HCT116 (cell line): ENCODE data around the gene ITGA11. TPM values are rescaled to one million over a fixed set of nuclear protein-coding genes. Genes with fewer than 3 reads are reported as not detected.

Experiments
- ATAC-seq: fragments of 200-7000 bp; cut with Tn5 transposase; 2 replicates; pipeline ENCODE4 v1.9.1; 2020; ENCODE audit warnings: mild to moderate bottlenecking, moderate library complexity
- BruUV-seq: library from RNA; stranded (reverse); fragments of 400-500 nt; replicated peaks from 2 replicates; lab custom pipeline; 2021; lab: Mats Ljungman, UMichigan
- CTCF ChIA-PET: fragments of 300-600 bp; sonication (Branson Sonifier 250); formaldehyde crosslinking; loops from one replicate; lab custom pipeline; 2021; ENCODE audit warnings: antibody characterized with exemption; lab: Charles Lee
- POLR2A ChIA-PET: fragments of 300-600, 350-600 bp; sonication (Branson Sonifier 250); formaldehyde crosslinking; loops from one replicate; lab custom pipeline; 2021; ENCODE audit warnings: antibody characterized with exemption; lab: Charles Lee
- RAD21 ChIA-PET, 2 experiments: fragments of 300-600 bp; sonication (Branson Sonifier 250); formaldehyde crosslinking; loops; one replicate each; lab custom pipeline; 2023; ENCODE audit warnings: low total read pairs in 2 of 2; ENCODE audit not compliant: uncharacterized antibody in 2 of 2, unreplicated experiment in 2 of 2, low non-redundant PET in 1 of 2; lab: Charles Lee
- DNase-seq: peaks from one replicate; pipeline ENCODE4 v3.0.0-alpha.2; 2010; ENCODE audit warnings: low read depth, low spot score
- H2AFZ ChIP-seq: fragments of 200-600 bp; shearing (Covaris generic), sonication (generic); 2 replicates; pipeline ENCODE4 v1.6.1; 2017; ENCODE audit warnings: low read depth, mixed run types, mixed read lengths, antibody characterized with exemption, low read length; ENCODE audit not compliant: poor library complexity, severe bottlenecking
- H3K27ac ChIP-seq: 2 replicates; pipeline ENCODE4 v1.5.1; 2012; ENCODE audit warnings: low read depth, low read length
- H3K27me3 ChIP-seq: fragments of 200-600 bp; sonication (generic); 2 replicates; pipeline ENCODE4 v1.6.1; 2016; ENCODE audit warnings: mixed run types, low read length, mixed read lengths; ENCODE audit not compliant: insufficient read depth
- H3K36me3 ChIP-seq, 2 experiments: fragments of 200-500 bp in 1 of 2; fragments of 200-600 bp in 1 of 2; sonication (Bioruptor generic) in 1 of 2; sonication (generic) in 1 of 2; 2 replicates each; pipeline versions ENCODE4 v1.5.1 to v1.6.1; 2014 to 2016; ENCODE audit warnings: low read length in 2 of 2, inconsistent platforms in 1 of 2, mixed read lengths in 1 of 2, mixed run types in 1 of 2; ENCODE audit not compliant: insufficient read depth in 2 of 2, control insufficient read depth in 1 of 2
- H3K4me1 ChIP-seq, 2 experiments: fragments of 200-600 bp in 1 of 2; sonication (generic) in 1 of 2; 2 replicates each; pipeline versions ENCODE4 v1.5.1 to v1.6.1; 2012 to 2017; ENCODE audit warnings: low read length in 2 of 2, inconsistent platforms in 1 of 2, mild to moderate bottlenecking in 1 of 2, mixed read lengths in 1 of 2, mixed run types in 1 of 2, moderate library complexity in 1 of 2; ENCODE audit not compliant: insufficient read depth in 2 of 2, control insufficient read depth in 1 of 2
- H3K4me2 ChIP-seq: fragments of 200-600 bp; sonication (generic); 2 replicates; pipeline ENCODE4 v1.6.1; 2017; ENCODE audit warnings: mixed run types, low read length, mixed read lengths
- H3K4me3 ChIP-seq, 2 experiments: fragments of 200-600 bp in 1 of 2; sonication (generic) in 1 of 2; replicated peaks in 1 of 2; 2 replicates each; pipeline ENCODE4 v1.5.1; 2011 to 2016; ENCODE audit warnings: low read length in 2 of 2, control low read depth in 1 of 2, low read depth in 1 of 2, mild to moderate bottlenecking in 1 of 2, mixed read lengths in 1 of 2, mixed run types in 1 of 2
- H3K79me2 ChIP-seq: fragments of 200-600 bp; sonication (generic); 2 replicates; pipeline ENCODE4 v1.6.1; 2017; ENCODE audit warnings: mild to moderate bottlenecking, mixed run types, low read length, moderate library complexity, mixed read lengths; ENCODE audit not compliant: insufficient read depth
- H3K9ac ChIP-seq: fragments of 200-600 bp; sonication (generic); 2 replicates; pipeline ENCODE4 v1.6.1; 2016; ENCODE audit warnings: low read length, mixed read lengths
- H3K9me2 ChIP-seq: fragments of 200-600 bp; sonication (generic), shearing (Covaris generic); 2 replicates; pipeline ENCODE4 v1.6.1; 2017; ENCODE audit warnings: mixed run types, mild to moderate bottlenecking, moderate library complexity; ENCODE audit not compliant: insufficient read depth
- H3K9me3 ChIP-seq, 2 experiments: fragments of 200-500 bp in 1 of 2; fragments of 200-600 bp in 1 of 2; sonication (Bioruptor generic) in 1 of 2; sonication (generic) in 1 of 2; 2 replicates each; pipeline ENCODE4 v1.6.1; 2014 to 2017; ENCODE audit warnings: low read length in 2 of 2, mixed read lengths in 2 of 2, inconsistent platforms in 1 of 2, low read depth in 1 of 2, mild to moderate bottlenecking in 1 of 2, mixed run types in 1 of 2, moderate library complexity in 1 of 2; ENCODE audit not compliant: control insufficient read depth in 1 of 2, insufficient read depth in 1 of 2
- H4K20me1 ChIP-seq: fragments of 200-600 bp; sonication (generic), shearing (Covaris generic); 2 replicates; pipeline ENCODE4 v1.6.1; 2017; ENCODE audit warnings: mixed run types, mild to moderate bottlenecking, moderate library complexity; ENCODE audit not compliant: insufficient read depth
- CBX3 ChIP-seq: IDR thresholded peaks from 2 replicates; pipeline ENCODE4 v1.6.1; 2012; ENCODE audit warnings: low read depth
- EGR1 ChIP-seq: IDR thresholded peaks from 2 replicates; pipeline ENCODE4 v1.6.1; 2012; ENCODE audit warnings: low read depth
- ELF1 ChIP-seq: IDR thresholded peaks from 2 replicates; pipeline ENCODE4 v1.6.1; 2012; ENCODE audit warnings: low read depth, borderline replicate concordance
- EZH2 ChIP-seq: fragments of 200-600 bp; sonication (generic); IDR thresholded peaks from 2 replicates; pipeline ENCODE4 v1.6.1; 2017; ENCODE audit warnings: antibody characterized with exemption, mixed run types
- EZH2phosphoT487 ChIP-seq: fragments of 200-600 bp; IDR thresholded peaks from 2 replicates; pipeline ENCODE4 v1.6.1; 2018; ENCODE audit warnings: antibody characterized with exemption, borderline replicate concordance
- FOSL1 ChIP-seq: IDR thresholded peaks from 2 replicates; pipeline ENCODE4 v1.6.1; 2012; ENCODE audit warnings: low read depth
- JUND ChIP-seq: IDR thresholded peaks from 2 replicates; pipeline ENCODE4 v1.6.1; 2012
- POLR2A ChIP-seq: IDR thresholded peaks from 2 replicates; pipeline ENCODE4 v1.7.0; 2011; ENCODE audit warnings: borderline replicate concordance; ENCODE audit not compliant: insufficient read depth, insufficient read length; ENCODE audit errors: extremely low read depth
- RAD21 ChIP-seq: IDR thresholded peaks from 2 replicates; pipeline ENCODE4 v1.6.1; 2012; ENCODE audit warnings: low read depth, mild to moderate bottlenecking
- REST ChIP-seq: IDR thresholded peaks from 2 replicates; pipeline ENCODE4 v1.6.1; 2012; ENCODE audit warnings: low read depth
- SIN3A ChIP-seq: IDR thresholded peaks from 2 replicates; pipeline ENCODE4 v1.6.1; 2012; ENCODE audit warnings: low read depth
- SRF ChIP-seq: IDR thresholded peaks from 2 replicates; pipeline ENCODE4 v1.6.1; 2012; ENCODE audit warnings: low read depth
- YY1 ChIP-seq: IDR thresholded peaks from 2 replicates; pipeline ENCODE4 v1.6.1; 2011; ENCODE audit warnings: low read length, low read depth, moderate library complexity, mild to moderate bottlenecking; ENCODE audit not compliant: insufficient replicate concordance; ENCODE audit errors: extremely low read depth
- ZFX ChIP-seq: fragments of 450-650 bp; IDR thresholded peaks from 2 replicates; pipeline ENCODE4 v1.6.1; 2017
- ZNF274 ChIP-seq: fragments of 200-500 bp; sonication (Bioruptor generic); IDR thresholded peaks from 2 replicates; pipeline ENCODE4 v1.6.1; 2014; ENCODE audit warnings: mild to moderate bottlenecking, low read depth, low read length, inconsistent platforms
- intact Hi-C: fragments of 100-400 bp; cut with micrococcal nuclease; formaldehyde crosslinking; loops from 2 replicates; pipeline ENCODE4 v1.10.0; 2022
- total RNA-seq: library from RNA; stranded (reverse); gene quantifications from one replicate; pipeline ENCODE4 v1.2.1, GENCODE V29; 2021; ENCODE audit not compliant: unreplicated experiment

Gene ITGA11
- total RNA-seq, 1 experiment from 2014 or later, result not detected

GRCh38 chr15:68318931-68319909 lies 112.7 kb downstream of the ITGA11 start (continued):
- no peak for TF ChIP-seq YY1
- TF ChIP-seq FOSL1, result no peak
- TF ChIP-seq ZFX, result no peak
- no peak for TF ChIP-seq JUND
- no peak for TF ChIP-seq SRF
- TF ChIP-seq EZH2phosphoT487, result no peak
- TF ChIP-seq ELF1, result no peak
- no peak for TF ChIP-seq EGR1
- no peak for TF ChIP-seq POLR2A
- no peak for TF ChIP-seq CBX3
- no peak for TF ChIP-seq EZH2
- TF ChIP-seq, all 23 proteins: peak for 0

GRCh38 chr15:68318008-68318835 lies 113.7 kb downstream of the ITGA11 start:
- Histone ChIP-seq H3K9me2 (no peaks in the 10 kb centered on the region), H3K79me2 (no peaks in the 10 kb centered on the region), H2AFZ (no peak overlapping the region), H3K36me3 (no peaks in the 10 kb centered on the region), H3K4me2 (no peak overlapping the region), H3K27me3 (no peaks in the 10 kb centered on the region), H3K27ac (no peak overlapping the region)
- intact Hi-C loops, result no loop called here
- POLR2A ChIA-PET, result interaction anchor here (1.5 kb wide), 1 partner anchor 14 kb away, joined by 3 read pairs; no protein-coding TSS in a partner anchor
- no TSS peak for BruUV-seq
- TF ChIP-seq RAD21 (no peak), REST (no peak), ZFX (no peak), CBX3 (no peak), ZNF274 (no peak), SIN3A (no peak), ELF1 (no peak)
- TF ChIP-seq, all 23 proteins: peak for 0
- ChIA-PET RAD21 (no interaction called here), CTCF (no interaction called here)
- no peaks in the 10 kb centered on the region for H3K4me1 ChIP-seq
- H4K20me1 ChIP-seq, result no peaks in the 10 kb centered on the region
- H3K4me3 ChIP-seq, result no peak overlapping the region
- no peak overlapping the region for H3K9ac ChIP-seq
- ATAC-seq (no peak), DNase-seq (no peak)
- no peaks in the 10 kb centered on the region for H3K9me3 ChIP-seq
